HG03025 (cell line): ENCODE measurements around the gene UBAP2.

ENCODE experiments used
- ATAC-seq: cut with Tn5 transposase; IDR thresholded peaks from one replicate; pipeline ENCODE4 v1.9.1; 2021; ENCODE audit warnings: mild to moderate bottlenecking, moderate library complexity; ENCODE audit not compliant: unreplicated experiment, low FRiP score

Gene UBAP2

GRCh38 chr9:34048727-34049629 is at the start of gene UBAP2:
TSS of gene UBAP2 (minus strand) at chr9:34048887. CDS start at chr9:34017148, 31,739 bp downstream.
- peak; percentile 70 for ATAC-seq

DNA sequence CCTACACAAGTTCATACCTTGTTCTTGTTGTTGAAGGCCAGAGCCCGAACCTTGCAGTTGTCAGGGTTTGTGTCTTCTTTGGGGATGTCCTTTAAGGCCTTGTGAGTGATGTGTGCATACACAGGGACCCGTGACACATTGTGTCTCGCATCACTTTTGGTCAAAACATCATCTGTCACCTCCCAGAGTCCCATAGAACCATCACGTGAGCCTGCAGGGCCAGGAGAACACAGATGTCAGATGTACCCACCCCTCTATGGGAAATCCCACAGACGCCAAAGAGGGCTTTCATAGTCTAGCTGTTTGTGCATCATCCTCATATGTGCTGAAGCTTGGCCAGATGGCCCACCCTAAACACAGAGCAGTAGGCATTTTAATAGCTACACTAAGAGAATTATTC is 49.6 kb upstream of the UBAP2 start:
- no peak for ATAC-seq

- no peak for ATAC-seq
Measured at GRCh38 chr9:34097865-34098264, 49.2 kb upstream of the UBAP2 start.

- no peak for ATAC-seq
Measured at GRCh38 chr9:34096751-34097150, 48.1 kb upstream of the UBAP2 start.

GRCh38 chr9:34093578-34093977 is 44.9 kb upstream of the UBAP2 start:
- ATAC-seq, result no peak

GRCh38 chr9:34089311-34089710 is 40.6 kb upstream of the UBAP2 start:
- ATAC-seq, result no peak

DNA sequence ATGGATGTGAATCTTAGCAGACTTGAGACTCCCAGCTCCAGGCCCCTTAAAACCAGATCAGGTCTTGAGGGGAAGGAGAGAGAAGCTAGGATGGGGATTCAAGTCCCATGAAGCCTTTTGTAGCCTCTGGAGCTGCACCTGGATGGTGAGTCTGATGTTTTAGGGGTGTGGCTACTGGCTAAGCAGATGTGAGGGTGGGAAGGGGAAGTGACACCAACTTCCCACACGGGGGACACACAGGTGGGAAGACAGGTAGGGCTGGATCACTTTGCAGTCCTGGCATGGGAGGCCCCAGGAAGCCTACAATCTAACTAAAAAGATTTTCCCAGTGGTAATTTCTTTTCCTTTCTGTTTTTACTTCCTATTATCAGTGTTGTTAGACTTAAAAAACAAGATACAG is 38.7 kb upstream of the UBAP2 start:
- ATAC-seq, result no peak

DNA sequence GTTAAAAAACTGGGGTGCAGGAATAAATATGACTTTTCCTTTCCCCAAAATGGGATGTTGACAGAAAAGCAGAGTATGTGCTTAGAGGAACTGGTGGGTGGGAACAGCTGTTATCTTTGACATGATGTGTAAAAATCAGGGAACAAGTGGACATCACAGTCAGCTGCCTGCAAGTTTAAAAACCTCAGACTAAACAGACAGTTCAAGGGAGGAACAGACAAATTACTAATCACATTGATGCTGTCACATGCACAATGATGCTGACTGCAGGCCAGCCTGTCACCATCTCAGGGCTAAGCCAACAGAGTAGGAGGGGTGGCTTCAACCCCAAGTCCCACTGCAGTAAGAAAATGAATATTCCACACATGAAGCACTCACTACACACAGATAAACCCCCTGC is 38.2 kb upstream of the UBAP2 start:
- no peak for ATAC-seq

DNA sequence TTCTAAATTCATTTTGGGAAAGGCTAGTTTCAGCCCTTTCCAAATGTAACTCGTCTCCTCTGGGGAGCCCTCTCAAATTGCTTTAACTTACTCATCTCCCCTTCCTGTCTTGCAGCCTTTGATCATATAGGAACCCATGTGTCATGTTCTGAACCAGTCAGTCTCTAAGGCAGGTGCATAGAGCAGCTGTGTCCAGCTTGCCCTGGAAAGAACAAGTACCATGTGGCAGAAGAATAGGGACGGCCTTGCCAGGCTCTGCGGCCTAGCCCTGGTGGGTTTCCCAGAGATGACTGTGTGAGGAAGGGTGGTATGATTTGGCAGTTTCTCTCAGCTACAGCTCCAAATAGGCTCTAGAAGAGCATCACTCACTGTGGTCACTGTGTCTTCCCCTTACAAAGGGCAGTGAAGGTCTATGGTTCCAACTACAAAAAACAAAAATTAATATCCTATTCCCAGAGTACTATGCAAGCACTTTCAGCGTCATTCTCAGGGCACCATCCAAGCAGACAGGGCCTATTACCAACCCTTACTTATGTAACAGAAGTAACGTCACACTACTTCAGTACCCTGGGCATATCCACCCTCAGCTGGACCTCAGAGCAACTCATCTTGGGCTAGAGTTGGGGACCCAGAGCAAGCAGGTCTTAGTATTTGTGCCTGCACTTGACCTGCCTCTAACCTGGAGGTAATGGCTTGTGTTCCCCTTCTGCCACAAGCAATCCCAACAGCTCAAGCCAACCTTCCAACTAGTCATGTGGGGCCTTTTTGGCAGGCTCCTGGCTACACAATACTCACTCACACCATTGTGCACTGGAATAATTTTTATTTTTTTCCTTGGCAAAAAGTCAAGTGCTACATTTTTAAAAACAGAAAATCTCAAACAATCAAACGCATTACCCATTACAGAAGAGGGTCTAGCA is 37.2 kb upstream of the UBAP2 start:
- ATAC-seq, result no peak

DNA sequence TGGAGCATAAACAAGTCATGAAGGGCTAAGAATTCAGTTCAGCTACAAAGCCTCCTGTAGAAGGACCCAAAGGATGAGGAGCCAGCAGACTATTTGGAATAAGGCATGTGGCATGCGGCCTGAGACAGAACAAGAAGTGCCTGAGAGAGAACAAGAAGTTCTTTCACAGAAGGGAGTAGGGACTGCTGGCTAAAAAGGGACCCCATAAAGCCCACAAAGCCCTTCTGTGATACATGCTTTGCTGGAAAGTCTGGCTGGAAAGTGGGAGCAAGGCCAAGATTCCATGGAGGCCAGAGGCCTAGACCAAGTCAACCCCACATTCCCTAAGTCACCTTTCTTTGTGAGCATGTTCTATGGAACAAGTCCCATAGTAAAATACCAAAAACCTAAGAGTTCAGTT is 35.9 kb upstream of the UBAP2 start:
- ATAC-seq, result no peak

GRCh38 chr9:34079181-34079580 is 30.5 kb upstream of the UBAP2 start:
- ATAC-seq, result no peak

- ATAC-seq, result no peak
Measured at GRCh38 chr9:34072868-34073590, 24.3 kb upstream of the UBAP2 start.

DNA sequence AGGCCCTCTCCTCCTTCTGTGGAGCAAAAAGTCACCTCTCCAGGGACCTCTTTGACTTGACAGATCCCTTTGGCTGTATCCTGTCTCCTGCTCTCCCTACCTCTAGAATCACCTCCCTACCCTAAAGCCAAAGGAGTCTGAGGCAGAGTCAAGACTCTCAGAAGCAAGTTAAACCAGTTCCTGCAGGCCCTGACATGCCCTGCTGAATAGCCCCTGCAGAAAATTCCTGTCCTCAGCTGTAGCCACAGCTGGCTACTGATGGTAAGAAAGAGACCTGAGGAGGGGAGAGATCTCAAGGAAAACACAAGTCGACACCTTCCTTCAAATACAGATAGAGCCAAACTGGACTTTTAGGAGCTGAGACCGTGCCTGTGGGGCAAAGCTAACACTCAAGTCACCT is 23.7 kb upstream of the UBAP2 start:
- no peak for ATAC-seq

DNA sequence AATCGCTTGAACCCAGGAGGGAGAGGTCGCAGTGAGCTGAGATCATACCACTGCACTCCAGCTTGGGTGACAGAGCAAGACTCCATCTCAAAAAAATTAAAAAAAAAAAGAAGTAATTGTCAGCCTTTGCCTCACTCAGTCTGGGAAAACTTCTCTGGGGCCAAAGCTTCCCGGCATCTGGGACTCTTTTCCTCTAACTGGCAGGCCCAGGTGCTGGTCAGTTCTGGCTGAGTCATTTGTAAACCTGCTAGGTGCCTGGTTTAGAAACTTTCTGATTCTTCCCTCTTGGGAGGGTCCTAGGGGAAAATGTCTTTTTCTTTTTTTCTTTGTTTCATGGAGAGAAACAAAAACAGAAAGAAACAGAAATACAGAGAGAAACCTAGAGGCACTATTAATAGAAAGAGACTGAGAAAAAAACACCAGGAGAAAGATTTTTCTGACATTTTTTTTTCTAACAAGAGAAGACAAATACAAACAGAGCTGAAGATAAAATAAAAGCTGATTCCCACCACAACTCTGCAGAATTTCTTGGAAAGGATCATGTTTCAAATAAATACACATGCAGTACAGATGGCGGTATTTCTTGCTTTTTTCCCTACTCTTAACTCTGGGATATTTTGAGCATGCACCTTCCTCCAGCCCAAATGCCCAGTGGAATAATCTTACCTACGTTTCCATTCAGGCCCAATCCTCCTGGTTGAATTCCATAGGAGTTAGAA is 22.1 kb upstream of the UBAP2 start:
- no peak for ATAC-seq

DNA sequence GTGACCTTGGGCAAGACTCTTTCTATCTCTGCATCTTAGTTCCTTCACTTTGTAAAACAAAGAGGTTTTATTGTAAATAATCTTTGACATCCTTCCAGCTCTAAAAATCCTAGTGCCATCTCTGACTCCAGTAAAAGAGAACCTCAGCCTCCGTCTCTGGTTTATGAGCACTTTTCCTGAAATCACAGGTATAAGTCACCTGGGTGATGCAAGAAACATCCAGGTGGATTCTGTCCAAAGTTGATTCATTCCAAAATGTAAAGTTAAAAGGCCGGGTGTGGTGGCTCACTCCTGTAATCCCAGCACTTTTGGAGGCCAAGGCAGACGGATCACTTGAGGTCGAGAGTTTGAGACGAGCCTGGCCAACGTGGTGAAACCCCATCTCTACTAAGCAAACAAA is 21.1 kb upstream of the UBAP2 start:
- ATAC-seq, result no peak

DNA sequence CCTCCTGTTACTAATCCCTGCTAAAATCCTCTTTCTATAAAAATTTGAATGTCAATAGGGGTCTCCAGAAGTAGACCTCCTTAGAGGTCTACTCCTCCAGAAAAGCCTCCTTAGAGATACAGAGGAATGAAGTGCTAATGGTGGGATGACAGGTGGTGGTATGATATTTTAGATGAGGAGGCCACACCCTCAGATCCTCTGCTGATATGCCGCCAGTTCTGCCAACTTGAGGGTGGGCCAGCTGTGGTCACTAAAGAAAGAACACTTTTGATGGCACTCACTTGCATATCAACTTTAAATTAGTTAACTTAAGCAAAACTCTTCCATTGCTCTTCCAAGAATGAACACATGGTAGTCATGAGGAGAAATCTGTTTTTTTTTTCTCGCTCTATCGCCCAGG is 16.9 kb upstream of the UBAP2 start:
- no peak for ATAC-seq

DNA sequence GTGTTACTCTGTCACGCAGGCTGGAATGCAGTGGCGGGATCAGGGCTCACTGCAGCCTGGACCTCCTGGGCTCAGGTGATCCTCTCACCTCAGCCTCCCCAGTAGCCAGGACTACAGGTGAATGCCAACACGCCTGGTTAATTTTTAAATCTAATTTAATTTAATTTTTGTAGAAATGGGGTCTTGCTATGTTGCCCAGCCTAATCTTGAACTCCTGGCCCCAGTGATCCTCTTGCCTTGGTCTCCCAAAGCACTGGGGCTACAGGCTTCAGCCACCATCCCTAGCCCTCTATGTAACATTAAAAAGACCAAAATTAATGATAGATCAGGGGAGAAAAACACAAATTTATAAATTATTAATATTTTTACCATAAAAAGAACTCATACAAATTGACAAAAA is 11.3 kb upstream of the UBAP2 start:
- no peak for ATAC-seq

DNA sequence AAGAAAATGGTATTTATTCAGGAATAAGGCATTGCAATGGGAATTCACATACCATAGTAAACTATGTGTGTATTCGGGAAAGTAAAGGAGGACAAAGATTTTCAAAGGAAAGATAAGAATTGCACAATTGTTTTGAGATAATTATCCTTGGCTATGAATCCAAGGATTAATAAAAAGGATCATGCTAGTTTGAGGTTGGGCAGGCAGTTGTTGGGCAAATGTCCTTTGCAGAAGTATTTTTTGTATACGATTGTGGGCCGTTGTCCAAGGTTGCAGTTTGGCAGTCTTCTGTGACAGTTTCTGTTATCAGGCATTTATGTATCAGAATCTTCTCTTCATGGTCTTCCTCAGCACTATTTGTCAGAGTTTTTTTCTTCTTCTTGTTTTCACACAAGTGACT is 10.6 kb upstream of the UBAP2 start:
- no peak for ATAC-seq

DNA sequence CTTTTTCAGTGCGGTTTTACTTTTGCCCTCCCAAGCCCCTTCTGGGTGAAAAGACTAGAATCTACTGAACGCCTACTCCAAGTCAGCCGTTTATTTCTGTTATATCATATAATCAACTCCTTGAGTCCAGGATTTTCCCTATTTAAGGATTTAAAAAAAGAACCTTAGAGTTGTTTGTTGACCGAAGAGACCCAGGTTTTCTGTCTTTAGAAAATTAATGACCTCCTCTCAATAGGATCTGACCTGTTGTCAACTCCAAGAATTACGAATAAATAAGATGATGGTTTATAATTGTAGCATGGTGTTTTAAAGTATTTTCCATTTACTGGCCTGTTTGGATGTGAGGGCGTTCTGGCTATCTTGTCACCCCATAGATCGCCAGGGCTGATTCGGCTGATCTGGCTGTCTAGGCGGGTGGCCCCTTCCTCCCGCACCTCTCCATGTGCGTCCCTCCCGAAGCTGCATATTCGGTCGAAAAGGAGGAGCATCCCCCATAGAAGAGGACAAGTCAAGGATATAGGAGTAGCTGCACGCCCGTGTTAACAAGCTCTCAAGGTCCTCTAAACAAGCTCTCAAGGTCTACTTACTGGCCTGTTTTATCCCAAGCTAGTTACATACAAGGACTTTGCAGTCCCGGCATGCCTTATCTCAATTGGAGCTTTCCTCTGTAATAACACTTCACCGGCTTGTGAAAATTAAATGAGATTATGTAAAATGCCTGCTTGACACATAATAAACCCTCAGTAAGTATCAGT is 1.1 kb upstream of the UBAP2 start:
- ATAC-seq, result no peak
